Lower lobe of right lung (tissue), 2 donors: Measurements from ENCODE around the gene PHACTR3. TPM values are rescaled to one million over a fixed set of nuclear protein-coding genes. Genes with fewer than 3 reads are reported as not detected.

Experiments used
- ATAC-seq, 2 donors: fragments of 200-7000 bp; cut with Tn5 transposase; one replicate each; pipeline ENCODE4 v1.9.1; 2020 to 2022; ENCODE audit warnings: mild to moderate bottlenecking in 2 of 2, moderate library complexity in 2 of 2
- DNase-seq: peaks from one replicate; pipeline ENCODE4 v3.0.0-alpha.2; 2020
- H3K27ac ChIP-seq: fragments of 200-600 bp; one replicate; pipeline ENCODE4 v1.8.0; 2022
- H3K27me3 ChIP-seq: fragments of 200-600 bp; one replicate; pipeline ENCODE4 v1.8.0; 2022; ENCODE audit warnings: low read depth
- H3K36me3 ChIP-seq: fragments of 200-600 bp; one replicate; pipeline ENCODE4 v1.8.0; 2022; ENCODE audit warnings: mild to moderate bottlenecking
- H3K4me1 ChIP-seq: fragments of 200-600 bp; one replicate; pipeline ENCODE4 v1.8.0; 2022
- H3K4me3 ChIP-seq: fragments of 200-600 bp; one replicate; pipeline ENCODE4 v1.8.0; 2022; ENCODE audit warnings: mild to moderate bottlenecking
- H3K9me3 ChIP-seq: fragments of 200-600 bp; one replicate; pipeline ENCODE4 v1.8.0; 2022
- CTCF ChIP-seq: fragments of 200-600 bp; IDR thresholded peaks from one replicate; pipeline ENCODE4 v1.8.0; 2022; ENCODE audit warnings: antibody characterized with exemption, mild to moderate bottlenecking
- intact Hi-C: fragments of 100-400 bp; cut with DNase I; formaldehyde crosslinking; loops from one replicate; pipeline ENCODE4 v1.11.0; 2022
- total RNA-seq: library from RNA; stranded (reverse); fragmentation: NEBNext Ultra II Directional; extraction: Animal tissue kit (Norgen Biotek cat#: 25700); gene quantifications from one replicate; pipeline ENCODE4 v1.2.1, GENCODE V29; 2021
- donor health status: DM: no; HTN: yes; CAD: no; lungs with severe emphysema.

Gene PHACTR3
- total RNA-seq, 1 donor from 2014 or later, result 9.0 TPM

DNA sequence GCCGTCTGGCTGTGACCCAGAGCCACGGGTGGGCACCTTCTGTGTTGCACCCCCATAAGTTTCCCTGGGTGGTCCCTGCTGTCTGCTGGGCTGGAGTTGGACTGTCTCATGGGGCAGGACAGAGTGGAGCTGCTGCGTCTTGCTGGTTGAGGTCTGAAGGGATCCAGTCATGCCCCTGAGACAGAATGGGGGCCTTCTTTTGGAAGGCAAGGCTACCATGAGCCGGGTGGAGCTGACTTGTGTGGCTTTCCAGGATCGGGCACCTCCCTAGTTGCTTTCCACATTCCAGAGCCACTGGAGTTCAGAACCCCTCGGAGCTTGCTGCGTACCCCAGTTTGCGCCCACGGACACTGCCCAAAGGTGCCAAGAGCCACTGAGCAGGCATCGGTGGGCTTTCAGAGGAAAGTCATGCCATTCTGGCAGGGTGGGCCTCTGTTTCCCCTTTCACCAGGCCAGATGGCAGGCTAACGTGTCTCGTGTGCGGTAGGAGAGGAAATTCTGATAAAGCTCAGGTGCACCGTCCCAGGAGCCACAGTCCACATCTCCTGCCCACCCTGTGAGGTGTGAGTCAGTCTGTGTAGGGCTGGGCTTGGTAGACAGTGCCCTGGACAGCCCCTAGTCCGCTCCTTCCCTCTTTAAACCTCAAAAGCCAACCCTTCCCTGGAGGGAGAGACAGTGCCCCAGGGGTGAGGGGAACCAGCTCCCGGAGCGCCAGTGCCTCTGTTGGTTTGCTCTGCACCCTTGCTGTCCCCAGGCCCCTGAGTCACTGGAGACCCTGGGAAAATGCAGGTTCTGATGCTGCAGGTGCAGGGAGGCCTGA is 203.8 kb downstream of the PHACTR3 start:
- no peak for TF ChIP-seq CTCF
- DNase-seq, result no peak

GRCh38 chr20:59808729-59809381 is 204.5 kb downstream of the PHACTR3 start:
- intact Hi-C loops, result no loop called here
- DNase-seq (no peak), ATAC-seq (no peak)

More for the DNA sequence above, 203.8 kb downstream of the PHACTR3 start:
- Histone ChIP-seq H3K9me3 (no peaks in the 10 kb centered on the region), H3K4me1 (no peaks in the 10 kb centered on the region), H3K4me3 (no peak overlapping the region), H3K27me3 (no peaks in the 10 kb centered on the region), H3K36me3 (no peaks in the 10 kb centered on the region), H3K27ac (no peak overlapping the region)
- no peak for ATAC-seq
- intact Hi-C loops, result no loop called here

GRCh38 chr20:59809630-59810448 is 205.5 kb downstream of the PHACTR3 start:
- Histone ChIP-seq H3K27me3 (no peaks in the 10 kb centered on the region), H3K4me3 (no peak overlapping the region), H3K9me3 (no peaks in the 10 kb centered on the region), H3K27ac (no peak overlapping the region), H3K36me3 (no peaks in the 10 kb centered on the region), H3K4me1 (no peaks in the 10 kb centered on the region)
- no peak for ATAC-seq
- DNase-seq, result no peak
- intact Hi-C loops, result no loop called here
- TF ChIP-seq CTCF, result no peak

More at GRCh38 chr20:59808729-59809381, 204.5 kb downstream of the PHACTR3 start:
- Histone ChIP-seq H3K4me3 (no peak overlapping the region), H3K4me1 (no peaks in the 10 kb centered on the region), H3K27me3 (no peaks in the 10 kb centered on the region), H3K9me3 (no peaks in the 10 kb centered on the region), H3K36me3 (no peaks in the 10 kb centered on the region), H3K27ac (no peak overlapping the region)
- TF ChIP-seq CTCF, result no peak

- no peak overlapping the region for H3K27ac ChIP-seq
- ATAC-seq (no peak), DNase-seq (no peak)
- intact Hi-C loops, result no loop called here
- TF ChIP-seq CTCF, result no peak
- H3K9me3 ChIP-seq, result no peaks in the 10 kb centered on the region
- H3K4me1 ChIP-seq, result no peaks in the 10 kb centered on the region
- no peaks in the 10 kb centered on the region for H3K36me3 ChIP-seq
- no peak overlapping the region for H3K4me3 ChIP-seq
- H3K27me3 ChIP-seq, result no peaks in the 10 kb centered on the region
These were observed 206.3 kb downstream of the PHACTR3 start for GRCh38 chr20:59810449-59811187.

DNA sequence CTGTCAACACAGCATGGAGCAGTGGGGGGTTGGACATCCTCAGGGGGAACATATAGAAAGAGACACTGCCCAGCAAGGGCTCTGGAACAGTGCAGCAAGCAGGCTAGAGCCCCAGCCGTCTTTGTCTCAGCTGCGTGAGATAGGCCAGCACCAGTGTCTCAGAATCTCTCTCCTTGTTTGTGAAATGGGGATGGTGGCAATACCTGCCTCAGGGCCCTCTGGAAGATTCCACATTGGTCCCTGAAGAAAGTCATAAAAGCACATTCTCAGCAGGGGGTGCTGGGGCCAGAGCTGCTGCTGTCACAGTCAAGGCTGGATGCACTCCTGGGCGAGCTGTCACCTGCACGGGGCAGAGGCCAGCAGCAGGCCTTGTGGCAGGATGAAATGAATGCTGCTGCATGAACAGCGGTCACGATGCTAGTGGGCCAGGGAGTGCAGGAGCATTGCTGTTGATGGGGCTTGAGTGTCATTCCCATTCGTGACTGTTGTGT is 207.4 kb downstream of the PHACTR3 start:
- Histone ChIP-seq H3K27ac (no peak overlapping the region), H3K9me3 (no peaks in the 10 kb centered on the region), H3K27me3 (no peaks in the 10 kb centered on the region), H3K36me3 (no peaks in the 10 kb centered on the region), H3K4me3 (no peak overlapping the region), H3K4me1 (no peaks in the 10 kb centered on the region)
- no peak for TF ChIP-seq CTCF
- DNase-seq (no peak), ATAC-seq (no peak)
- intact Hi-C loops, result no loop called here
